Thoracic aorta (tissue), 2 donors: ENCODE data around the gene GPRC5A. TPM values are rescaled to one million over a fixed set of nuclear protein-coding genes. Genes with fewer than 3 reads are reported as not detected.

ENCODE experiments used
- ATAC-seq: fragments of 150-250 bp; one replicate; pipeline ENCODE4 v1.8.0; 2017; ENCODE audit warnings: low read depth; ENCODE audit not compliant: insufficient number of reproducible peaks, low FRiP score
- DNase-seq: peaks from one replicate; pipeline ENCODE4 v3.0.0-alpha.2; 2020; ENCODE audit warnings: low spot score
- H3K27ac ChIP-seq, 2 donors: fragments of 200-600 bp; sonication (generic); 1 replicate in 1 of 2; 2 replicates in 1 of 2; pipeline ENCODE4 v1.5.1; 2016; ENCODE audit warnings: mild to moderate bottlenecking in 2 of 2, moderate library complexity in 2 of 2
- H3K27me3 ChIP-seq: fragments of 200-600 bp; sonication (generic); replicated peaks from 2 replicates; pipeline ENCODE4 v1.6.0; 2016; ENCODE audit warnings: mild to moderate bottlenecking; ENCODE audit not compliant: insufficient read depth
- H3K36me3 ChIP-seq: fragments of 200-600 bp; sonication (generic); one replicate; pipeline ENCODE4 v1.5.1; 2016
- H3K4me1 ChIP-seq, 2 donors: fragments of 200-600 bp; sonication (generic); 1 replicate in 1 of 2; 2 replicates in 1 of 2; pipeline versions ENCODE4 v1.5.1 to v1.6.0; 2016; ENCODE audit warnings: low read depth in 2 of 2, mild to moderate bottlenecking in 1 of 2; ENCODE audit not compliant: control insufficient read depth in 1 of 2
- H3K4me3 ChIP-seq: fragments of 200-600 bp; sonication (generic); 2 replicates; pipeline ENCODE4 v1.5.1; 2016; ENCODE audit warnings: mild to moderate bottlenecking
- H3K9me3 ChIP-seq: fragments of 200-600 bp; sonication (generic); 2 replicates; pipeline ENCODE4 v1.5.1; 2016
- CTCF ChIP-seq: fragments of 200-600 bp; sonication (generic); IDR thresholded peaks from one replicate; pipeline ENCODE4 v1.5.1; 2019; ENCODE audit warnings: antibody characterized with exemption
- total RNA-seq, 2 donors: library from RNA; depleted of rRNA; stranded (reverse); fragments of >200 nt; gene quantifications; one replicate each; pipeline versions ENCODE4 v1.1.0 to v1.2.3, GENCODE V29; 2016

GPRC5A gene
- total RNA-seq, 2 donors from 2014 or later = 42.8 to 123 TPM

- no peak for ATAC-seq
- TF ChIP-seq CTCF = no peak
- H3K27me3 ChIP-seq = no peaks in the 10 kb centered on the region
Measured at GRCh38 chr12:12924169-12924568, 32.8 kb downstream of the GPRC5A start.

GRCh38 chr12:12925388-12925787 is 34.0 kb downstream of the GPRC5A start:
- Histone ChIP-seq H3K27me3 (no peaks in the 10 kb centered on the region), H3K9me3 (no peaks in the 10 kb centered on the region), H3K4me1 (peaks cover 3 to 9% of the 10 kb centered on the region in 2 donors), H3K36me3 (no peaks in the 10 kb centered on the region), H3K27ac (peak overlapping the region; percentile 30 to 56), H3K4me3 (peak overlapping the region; percentile 3)
- ATAC-seq = no peak
- no peak for TF ChIP-seq CTCF
- no peak for DNase-seq

More at GRCh38 chr12:12924169-12924568, 32.8 kb downstream of the GPRC5A start:
- peaks cover 3 to 9% of the 10 kb centered on the region in 2 donors for H3K4me1 ChIP-seq
- no peak for DNase-seq
- H3K4me3 ChIP-seq = no peak overlapping the region
- no peaks in the 10 kb centered on the region for H3K36me3 ChIP-seq
- H3K27ac ChIP-seq = peak overlapping the region in 1 of 2 donors; percentile 56
- no peaks in the 10 kb centered on the region for H3K9me3 ChIP-seq

GRCh38 chr12:12926571-12927071 is 35.3 kb downstream of the GPRC5A start:
- H3K4me1 ChIP-seq = peaks cover 3 to 9% of the 10 kb centered on the region in 2 donors
- DNase-seq = no peak
- H3K9me3 ChIP-seq = no peaks in the 10 kb centered on the region
- no peaks in the 10 kb centered on the region for H3K36me3 ChIP-seq
- no peak for ATAC-seq
- TF ChIP-seq CTCF = no peak
- no peaks in the 10 kb centered on the region for H3K27me3 ChIP-seq
- H3K4me3 ChIP-seq = peak overlapping the region; percentile 74
- H3K27ac ChIP-seq = peak overlapping the region in 1 of 2 donors; percentile 56

GRCh38 chr12:12927211-12928079 is 36.1 kb downstream of the GPRC5A start:
- Histone ChIP-seq H3K4me1 (peaks cover 3 to 9% of the 10 kb centered on the region in 2 donors), H3K4me3 (peak overlapping the region; percentile 74), H3K36me3 (no peaks in the 10 kb centered on the region), H3K9me3 (no peaks in the 10 kb centered on the region), H3K27me3 (no peaks in the 10 kb centered on the region), H3K27ac (peak overlapping the region in 1 of 2 donors; percentile 56)
- no peak for DNase-seq
- TF ChIP-seq CTCF = no peak
- ATAC-seq = peak; percentile 57

- no peaks in the 10 kb centered on the region for H3K9me3 ChIP-seq
- no peaks in the 10 kb centered on the region for H3K27me3 ChIP-seq
- no peak overlapping the region for H3K27ac ChIP-seq
- ATAC-seq (no peak), DNase-seq (no peak)
- H3K4me3 ChIP-seq = no peak overlapping the region
- H3K36me3 ChIP-seq = no peaks in the 10 kb centered on the region
- peaks cover 3 to 7% of the 10 kb centered on the region in 2 donors for H3K4me1 ChIP-seq
- TF ChIP-seq CTCF = no peak
Measured at GRCh38 chr12:12929696-12930095, 38.3 kb downstream of the GPRC5A start.
